ENCODE measurements around the gene OR5V1. TPM values are rescaled to one million over a fixed set of nuclear protein-coding genes. Genes with fewer than 3 reads are reported as not detected.
"Not testable (repeated sequence)": the region's sequence is repeated elsewhere in the genome, so short reads cannot be mapped to it uniquely, and the experiment has no call there.

The OR5V1 gene
- not detected for total RNA-seq

DNA sequence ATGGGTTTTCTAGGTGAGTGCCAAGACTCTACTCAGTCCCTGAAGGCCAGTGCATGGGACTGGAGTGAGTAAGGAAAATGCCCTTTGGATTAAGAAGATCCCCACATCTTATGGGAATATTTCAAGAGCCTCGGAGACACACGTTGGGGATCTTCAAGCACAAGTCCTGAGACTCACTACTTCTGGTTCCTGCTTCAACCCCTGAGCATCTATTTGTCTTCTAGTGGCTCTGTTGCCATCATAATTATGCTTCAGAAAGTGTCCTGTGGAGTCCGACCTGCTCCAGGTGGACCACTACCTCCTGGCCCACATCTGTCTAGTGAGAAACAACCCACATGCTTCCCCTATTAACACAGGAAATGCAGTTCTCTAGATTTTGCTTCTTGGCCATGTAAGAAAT lies at the start of gene OR5V1:
TSS of gene OR5V1 (minus strand) at position 101 of the 400 bp plus-strand sequence. CDS start 12,670 bp downstream, outside the sequence.
- no peak within 1 kb of the TSS for H3K4me3 Mint-ChIP-seq
- H3K4me1 Mint-ChIP-seq (ENCODE audit: low read depth), result no peaks in the 10 kb centered on the region
- intact Hi-C loops (cut with micrococcal nuclease), result no loop called here
- peaks cover 18% of the 10 kb centered on the region for H3K27me3 Mint-ChIP-seq
- H3K27ac Mint-ChIP-seq, result no peak within 1 kb of the TSS
- CTCF ChIA-PET, result no interaction called here
- no peaks in the 10 kb centered on the region for H3K9me3 Mint-ChIP-seq
- no peaks in the 10 kb centered on the region for H3K36me3 Mint-ChIP-seq
- no peak for DNase-seq
- POLR2A ChIA-PET, result no interaction called here

GRCh38 chr6:29414588-29414987 lies 45.9 kb upstream of the OR5V1 start, which contains the start of gene OR12D1:
TSS of gene OR12D1 (plus strand) at chr6:29414928.
- Mint-ChIP-seq H3K4me1 (ENCODE audit: low read depth) (no peaks in the 10 kb centered on the region), H3K4me3 (no peak within 1 kb of the TSS), H3K9me3 (peaks cover 22% of the 10 kb centered on the region), H3K27me3 (peaks cover 37% of the 10 kb centered on the region), H3K36me3 (no peaks in the 10 kb centered on the region), H3K27ac (no peak within 1 kb of the TSS)
- DNase-seq, result no peak
- ChIA-PET POLR2A (no interaction called here), CTCF (no interaction called here)
- intact Hi-C loops (cut with micrococcal nuclease), result no loop called here

- no peak for DNase-seq
- H3K9me3 Mint-ChIP-seq, result no peaks in the 10 kb centered on the region
- intact Hi-C loops (cut with micrococcal nuclease), result no loop called here
- H3K36me3 Mint-ChIP-seq, result no peaks in the 10 kb centered on the region
- ChIA-PET CTCF (no interaction called here), POLR2A (no interaction called here)
- peaks cover 34% of the 10 kb centered on the region for H3K27me3 Mint-ChIP-seq
- H3K4me3 Mint-ChIP-seq, result no peak overlapping the region
- H3K4me1 Mint-ChIP-seq (ENCODE audit: low read depth), result no peaks in the 10 kb centered on the region
- H3K27ac Mint-ChIP-seq, result no peak overlapping the region
Measured at GRCh38 chr6:29403801-29404200, 35.1 kb upstream of the OR5V1 start.

DNA sequence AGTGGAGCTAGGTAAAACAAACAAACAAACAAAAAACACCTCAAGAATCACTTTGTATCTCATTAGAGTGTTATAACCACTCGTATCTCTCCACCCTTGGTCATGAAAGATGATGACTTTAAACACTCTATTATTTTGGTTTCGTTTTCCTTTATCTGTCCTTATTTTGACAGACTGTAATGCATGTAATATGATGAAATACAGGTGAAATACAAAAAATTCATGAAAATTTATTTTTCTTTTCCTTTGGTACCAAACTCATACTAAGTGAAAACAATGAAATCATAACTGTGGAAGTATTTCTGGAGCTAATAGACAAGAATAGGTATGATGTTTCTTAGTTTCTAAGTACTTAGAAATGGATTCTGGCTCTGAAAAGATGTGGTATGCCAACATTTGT lies 30.9 kb upstream of the OR5V1 start:
- DNase-seq, result no peak
- Mint-ChIP-seq H3K4me3 (no peak overlapping the region), H3K36me3 (no peaks in the 10 kb centered on the region), H3K27ac (no peak overlapping the region), H3K27me3 (peaks cover 32% of the 10 kb centered on the region), H3K9me3 (no peaks in the 10 kb centered on the region), H3K4me1 (ENCODE audit: low read depth) (no peaks in the 10 kb centered on the region)
- CTCF ChIA-PET, result interaction anchor here (0.6 kb wide), 1 partner anchor 1145 kb away, joined by 3 read pairs; no protein-coding TSS in a partner anchor
- intact Hi-C loops (cut with micrococcal nuclease), result no loop called here
- POLR2A ChIA-PET, result no interaction called here

DNA sequence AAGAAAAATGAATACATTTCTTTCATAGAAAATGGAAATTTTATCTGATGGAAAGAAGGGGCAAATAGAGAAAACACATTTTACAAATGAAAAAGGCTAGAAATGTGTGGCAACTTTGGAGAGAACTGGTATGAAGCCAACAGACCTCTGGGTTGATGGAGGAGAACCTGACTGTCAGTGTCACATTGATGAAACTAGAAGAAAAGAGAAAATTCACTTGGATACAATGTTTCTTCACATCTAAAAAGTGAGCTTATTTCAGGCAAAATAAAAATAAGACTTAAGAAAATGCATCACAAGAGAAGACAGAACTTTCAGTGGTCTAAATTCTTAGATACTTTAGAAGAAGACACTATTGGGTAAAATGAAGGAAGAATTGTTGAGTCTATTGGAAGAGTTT lies 26.7 kb upstream of the OR5V1 start, which contains the start of gene OR12D2:
TSS of gene OR12D2 (plus strand) at position 301 of the 400 bp plus-strand sequence. CDS start 1,069 bp downstream, outside the sequence.
- Mint-ChIP-seq H3K27me3 (peaks cover 41% of the 10 kb centered on the region), H3K36me3 (no peaks in the 10 kb centered on the region), H3K27ac (no peak within 1 kb of the TSS), H3K4me3 (no peak within 1 kb of the TSS), H3K9me3 (no peaks in the 10 kb centered on the region), H3K4me1 (ENCODE audit: low read depth) (no peaks in the 10 kb centered on the region)
- intact Hi-C loops (cut with micrococcal nuclease), result no loop called here
- CTCF ChIA-PET, result no interaction called here
- no peak for DNase-seq
- POLR2A ChIA-PET, result no interaction called here

GRCh38 chr6:29388533-29388932 lies 19.9 kb upstream of the OR5V1 start:
- Mint-ChIP-seq H3K36me3 (no peaks in the 10 kb centered on the region), H3K27me3 (peaks cover 30% of the 10 kb centered on the region), H3K4me1 (ENCODE audit: low read depth) (no peaks in the 10 kb centered on the region), H3K27ac (no peak overlapping the region), H3K4me3 (no peak overlapping the region), H3K9me3 (no peaks in the 10 kb centered on the region)
- CTCF ChIA-PET, result no interaction called here
- POLR2A ChIA-PET, result no interaction called here
- intact Hi-C loops (cut with micrococcal nuclease), result no loop called here
- DNase-seq, result no peak

- intact Hi-C loops (cut with micrococcal nuclease), result loop anchor here (10.0 kb wide), 1 partner anchor 209 kb away; the partner anchor contains the start of gene OR2H2
- Mint-ChIP-seq H3K27me3 (peaks cover 20% of the 10 kb centered on the region), H3K4me3 (no peak overlapping the region), H3K36me3 (no peaks in the 10 kb centered on the region), H3K9me3 (no peaks in the 10 kb centered on the region), H3K4me1 (ENCODE audit: low read depth) (no peaks in the 10 kb centered on the region), H3K27ac (no peak overlapping the region)
- POLR2A ChIA-PET, result no interaction called here
- CTCF ChIA-PET, result interaction anchor here (1.5 kb wide), 1 partner anchor 278 kb away, joined by 5 read pairs; no protein-coding TSS in a partner anchor
- no peak for DNase-seq
Measured at GRCh38 chr6:29376003-29376402, 7.3 kb upstream of the OR5V1 start.

- H3K27ac Mint-ChIP-seq, result no peak within 1 kb of the TSS
- no peaks in the 10 kb centered on the region for H3K36me3 Mint-ChIP-seq
- DNase-seq, result no peak
- H3K4me3 Mint-ChIP-seq, result no peak within 1 kb of the TSS
- intact Hi-C loops (cut with micrococcal nuclease), result loop anchor here (10.0 kb wide), 1 partner anchor 210 kb away; the partner anchor contains the start of gene OR2H2
- H3K27me3 Mint-ChIP-seq, result peaks cover 24% of the 10 kb centered on the region
- H3K4me1 Mint-ChIP-seq (ENCODE audit: low read depth), result no peaks in the 10 kb centered on the region
- no peaks in the 10 kb centered on the region for H3K9me3 Mint-ChIP-seq
- POLR2A ChIA-PET, result no interaction called here
- CTCF ChIA-PET, result interaction anchor here (1.2 to 1.5 kb wide), 2 partner anchors 214 to 278 kb away, joined by 3 to 5 read pairs; no protein-coding TSS in a partner anchor
Measured at GRCh38 chr6:29375191-29375590, 6.5 kb upstream of the OR5V1 start, which contains the start of gene OR12D3. TSS of gene OR12D3 (minus strand) at chr6:29375291. CDS start at chr6:29375287, 4 bp downstream.

DNA sequence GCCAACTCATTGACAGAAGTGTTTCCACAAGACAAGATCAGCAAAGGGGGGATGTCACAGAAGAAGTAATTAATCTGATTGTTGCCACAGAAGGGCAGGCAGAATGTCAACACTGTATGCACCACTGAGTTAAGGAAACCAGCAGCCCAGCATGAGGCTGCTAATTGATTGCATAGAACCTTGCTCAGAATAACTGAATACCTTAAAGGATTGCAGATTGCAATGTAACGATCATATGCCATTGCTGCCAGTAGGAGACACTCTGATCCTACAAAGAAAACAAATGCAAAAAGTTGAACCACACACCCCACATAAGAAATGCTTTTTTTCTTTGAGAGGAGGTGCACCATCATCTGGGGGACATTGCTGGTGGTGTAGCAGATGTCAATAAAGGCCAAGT lies 13.1 kb downstream of the OR5V1 start:
- no peak for DNase-seq
- CTCF ChIA-PET, result no interaction called here
- POLR2A ChIA-PET, result no interaction called here

GRCh38 chr6:29354980-29355379 lies 13.7 kb downstream of the OR5V1 start:
- CTCF ChIA-PET, result no interaction called here
- Mint-ChIP-seq H3K27me3 (peaks cover 28% of the 10 kb centered on the region), H3K4me1 (ENCODE audit: low read depth) (no peaks in the 10 kb centered on the region), H3K36me3 (no peaks in the 10 kb centered on the region), H3K9me3 (peaks cover 13% of the 10 kb centered on the region), H3K4me3 (no peak overlapping the region), H3K27ac (no peak overlapping the region)
- no peak for DNase-seq
- intact Hi-C loops (cut with micrococcal nuclease), result no loop called here
- POLR2A ChIA-PET, result no interaction called here

More for the DNA sequence above, 13.1 kb downstream of the OR5V1 start:
- intact Hi-C loops (cut with micrococcal nuclease), result no loop called here
- Mint-ChIP-seq H3K36me3 (no peaks in the 10 kb centered on the region), H3K4me1 (ENCODE audit: low read depth) (no peaks in the 10 kb centered on the region), H3K27me3 (peaks cover 31% of the 10 kb centered on the region), H3K9me3 (peaks cover 13% of the 10 kb centered on the region), H3K4me3 (no peak overlapping the region), H3K27ac (no peak overlapping the region)

- POLR2A ChIA-PET; H3K4me1 Mint-ChIP-seq (ENCODE audit: low read depth); intact Hi-C loops (cut with micrococcal nuclease); H3K36me3 Mint-ChIP-seq; CTCF ChIA-PET; DNase-seq; H3K27ac Mint-ChIP-seq; H3K4me3 Mint-ChIP-seq: not testable (repeated sequence)
- H3K9me3 Mint-ChIP-seq, result peaks cover 13% of the 10 kb centered on the region
- peaks cover 20% of the 10 kb centered on the region for H3K27me3 Mint-ChIP-seq
Measured at GRCh38 chr6:29349348-29349747, 19.3 kb downstream of the OR5V1 start.

GRCh38 chr6:29345380-29345779 lies 23.3 kb downstream of the OR5V1 start:
- intact Hi-C loops (cut with micrococcal nuclease), result no loop called here
- H3K9me3 Mint-ChIP-seq, result no peaks in the 10 kb centered on the region
- no peak for DNase-seq
- no peak overlapping the region for H3K4me3 Mint-ChIP-seq
- CTCF ChIA-PET, result no interaction called here
- POLR2A ChIA-PET, result no interaction called here
- H3K4me1 Mint-ChIP-seq (ENCODE audit: low read depth), result no peaks in the 10 kb centered on the region
- H3K27ac Mint-ChIP-seq, result no peak overlapping the region
- no peaks in the 10 kb centered on the region for H3K36me3 Mint-ChIP-seq
- H3K27me3 Mint-ChIP-seq, result peaks cover 11% of the 10 kb centered on the region

GRCh38 chr6:29336269-29336668 lies 32.4 kb downstream of the OR5V1 start:
- H3K4me3 Mint-ChIP-seq, result no peak overlapping the region
- intact Hi-C loops (cut with micrococcal nuclease), result no loop called here
- POLR2A ChIA-PET, result no interaction called here

More at GRCh38 chr6:29336269-29336668, 32.4 kb downstream of the OR5V1 start:
- Mint-ChIP-seq H3K9me3 (peaks cover 4% of the 10 kb centered on the region), H3K36me3 (no peaks in the 10 kb centered on the region), H3K27me3 (peaks cover 38% of the 10 kb centered on the region), H3K4me1 (ENCODE audit: low read depth) (no peaks in the 10 kb centered on the region), H3K27ac (no peak overlapping the region)
- CTCF ChIA-PET, result no interaction called here
- DNase-seq, result no peak
